ENCODE results near the gene TYROBP.

DNA sequence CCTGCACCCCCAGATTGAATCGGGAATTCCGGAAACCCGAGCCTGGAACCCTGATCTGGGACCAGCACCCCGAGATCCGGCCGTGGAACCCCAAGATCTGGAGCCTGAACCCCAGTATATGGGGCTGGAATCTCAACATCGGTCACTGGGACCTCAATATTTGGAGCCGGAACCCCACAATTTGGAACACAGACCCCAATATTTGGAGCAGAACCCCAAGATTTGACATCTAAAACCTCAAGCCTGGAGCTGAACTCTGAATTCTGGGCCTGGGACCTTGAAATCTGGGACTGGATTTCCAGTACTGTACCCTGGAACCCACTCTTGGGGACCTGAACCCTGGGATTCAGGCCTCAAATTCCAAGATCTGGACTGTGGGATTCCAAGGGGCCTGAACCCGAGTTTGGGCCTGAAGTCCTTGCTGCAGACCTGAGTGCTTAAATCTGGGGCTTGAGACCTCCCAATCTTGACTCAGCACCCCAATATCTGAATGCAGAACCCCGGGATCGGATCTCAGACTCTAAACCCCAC lies 28.7 kb upstream of the TYROBP start:
- TF ChIP-seq, protein P1, sequence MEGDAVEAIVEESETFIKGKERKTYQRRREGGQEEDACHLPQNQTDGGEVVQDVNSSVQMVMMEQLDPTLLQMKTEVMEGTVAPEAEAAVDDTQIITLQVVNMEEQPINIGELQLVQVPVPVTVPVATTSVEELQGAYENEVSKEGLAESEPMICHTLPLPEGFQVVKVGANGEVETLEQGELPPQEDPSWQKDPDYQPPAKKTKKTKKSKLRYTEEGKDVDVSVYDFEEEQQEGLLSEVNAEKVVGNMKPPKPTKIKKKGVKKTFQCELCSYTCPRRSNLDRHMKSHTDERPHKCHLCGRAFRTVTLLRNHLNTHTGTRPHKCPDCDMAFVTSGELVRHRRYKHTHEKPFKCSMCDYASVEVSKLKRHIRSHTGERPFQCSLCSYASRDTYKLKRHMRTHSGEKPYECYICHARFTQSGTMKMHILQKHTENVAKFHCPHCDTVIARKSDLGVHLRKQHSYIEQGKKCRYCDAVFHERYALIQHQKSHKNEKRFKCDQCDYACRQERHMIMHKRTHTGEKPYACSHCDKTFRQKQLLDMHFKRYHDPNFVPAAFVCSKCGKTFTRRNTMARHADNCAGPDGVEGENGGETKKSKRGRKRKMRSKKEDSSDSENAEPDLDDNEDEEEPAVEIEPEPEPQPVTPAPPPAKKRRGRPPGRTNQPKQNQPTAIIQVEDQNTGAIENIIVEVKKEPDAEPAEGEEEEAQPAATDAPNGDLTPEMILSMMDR (conservative IDR thresholded peaks at IDR 0.05 in 1 of 2, IDR thresholded peaks at IDR 0.05 in 1 of 2; ENCODE audit: extremely low read depth in 1 of 2, insufficient read depth in 1 of 2, low read depth in 1 of 2, low read length in 2 of 2) = no peak
- no peak for TF ChIP-seq EZH2 (IDR thresholded peaks at IDR 0.05; ENCODE audit: borderline replicate concordance, low read length)
